ENCODE measurements around the gene GPC3.

The GPC3 gene

DNA sequence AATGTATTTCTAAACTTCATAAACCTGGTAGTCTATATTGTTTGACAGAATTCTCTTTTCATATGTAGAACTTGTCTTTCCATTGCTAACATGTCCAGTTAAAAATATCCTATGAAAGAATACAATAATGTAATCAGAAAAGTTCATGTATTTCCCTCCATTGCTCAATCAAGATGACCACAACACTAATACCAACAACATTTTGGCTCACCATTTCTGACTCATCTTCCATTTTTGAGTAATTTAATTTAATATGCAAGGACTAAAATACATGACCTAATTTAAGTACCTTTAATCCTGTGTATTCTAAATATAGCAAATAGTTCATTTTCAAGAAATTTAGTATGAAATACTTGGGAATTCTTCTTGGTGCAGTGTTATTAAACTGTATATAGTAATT, 330.6 kb downstream of the GPC3 start:
- peaks cover 0 to 3% of the 10 kb centered on the region in 2 donors for H3K27me3 ChIP-seq (ENCODE audit: control insufficient read depth in 2 of 2, insufficient read depth in 2 of 2, low read length in 2 of 2)
- no peaks in the 10 kb centered on the region for H3K9me3 ChIP-seq (ENCODE audit: control insufficient read depth in 2 of 2, low read length in 2 of 2)
- no peak overlapping the region for H3K27ac ChIP-seq (ENCODE audit: low read depth in 2 of 2, low read length in 2 of 2)
- no peak overlapping the region for H3K4me3 ChIP-seq (ENCODE audit: low read length in 2 of 2)
- H3K36me3 ChIP-seq (ENCODE audit: control insufficient read depth in 2 of 2, insufficient read depth in 2 of 2, low read length in 2 of 2), result no peaks in the 10 kb centered on the region
- no peaks in the 10 kb centered on the region for H3K4me1 ChIP-seq (ENCODE audit: control insufficient read depth in 2 of 2, insufficient read depth in 2 of 2, low read length in 2 of 2)
- H3K9ac ChIP-seq (ENCODE audit: low read depth in 1 of 2, low read length in 2 of 2), result no peak overlapping the region

DNA sequence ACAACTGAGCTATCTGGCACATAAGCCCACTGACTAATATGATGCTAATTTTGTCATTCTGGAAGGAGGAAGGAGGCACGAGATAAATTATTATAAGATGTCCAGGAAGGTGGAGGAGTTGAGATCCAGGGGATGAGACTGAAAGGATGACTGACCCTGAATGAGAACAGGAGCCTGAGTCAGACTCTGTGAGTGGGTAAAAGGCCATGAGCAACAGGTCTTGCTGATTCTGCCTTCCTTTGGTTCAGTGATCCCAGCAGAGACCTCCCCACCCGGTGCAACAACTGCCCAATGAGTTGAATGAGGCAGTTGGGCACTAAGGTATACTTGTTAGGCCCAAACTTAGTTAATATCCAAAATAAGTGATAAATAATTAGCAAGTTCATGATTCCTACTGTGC, 332.0 kb downstream of the GPC3 start:
- Histone ChIP-seq H3K36me3 (ENCODE audit: control insufficient read depth in 2 of 2, insufficient read depth in 2 of 2, low read length in 2 of 2) (no peaks in the 10 kb centered on the region), H3K27ac (ENCODE audit: low read depth in 2 of 2, low read length in 2 of 2) (no peak overlapping the region), H3K27me3 (ENCODE audit: control insufficient read depth in 2 of 2, insufficient read depth in 2 of 2, low read length in 2 of 2) (peaks cover 0 to 3% of the 10 kb centered on the region in 2 donors), H3K9ac (ENCODE audit: low read depth in 1 of 2, low read length in 2 of 2) (no peak overlapping the region), H3K4me1 (ENCODE audit: control insufficient read depth in 2 of 2, insufficient read depth in 2 of 2, low read length in 2 of 2) (no peaks in the 10 kb centered on the region), H3K9me3 (ENCODE audit: control insufficient read depth in 2 of 2, low read length in 2 of 2) (no peaks in the 10 kb centered on the region), H3K4me3 (ENCODE audit: low read length in 2 of 2) (no peak overlapping the region)

DNA sequence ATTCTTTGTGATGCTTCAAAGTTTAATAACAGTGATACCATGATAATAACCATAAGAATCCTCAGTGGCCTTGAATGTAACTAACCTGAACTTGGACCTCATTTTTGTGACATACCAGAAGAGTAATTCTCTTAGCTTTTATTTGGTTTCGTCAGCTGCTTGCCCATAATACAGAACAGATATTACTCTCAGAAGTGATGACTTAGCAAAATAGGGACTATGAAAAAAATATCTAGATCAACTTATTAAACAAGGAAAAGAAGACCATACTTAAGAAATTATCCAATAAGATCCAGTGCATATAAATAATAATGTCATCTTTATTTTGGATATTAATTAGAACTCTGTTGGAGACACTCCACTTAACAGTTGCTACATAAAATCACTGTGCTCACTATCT, 333.2 kb downstream of the GPC3 start:
- Histone ChIP-seq H3K36me3 (ENCODE audit: control insufficient read depth in 2 of 2, insufficient read depth in 2 of 2, low read length in 2 of 2) (no peaks in the 10 kb centered on the region), H3K27ac (ENCODE audit: low read depth in 2 of 2, low read length in 2 of 2) (no peak overlapping the region), H3K4me1 (ENCODE audit: control insufficient read depth in 2 of 2, insufficient read depth in 2 of 2, low read length in 2 of 2) (no peaks in the 10 kb centered on the region), H3K27me3 (ENCODE audit: control insufficient read depth in 2 of 2, insufficient read depth in 2 of 2, low read length in 2 of 2) (peaks cover 0 to 3% of the 10 kb centered on the region in 2 donors), H3K9ac (ENCODE audit: low read depth in 1 of 2, low read length in 2 of 2) (no peak overlapping the region), H3K9me3 (ENCODE audit: control insufficient read depth in 2 of 2, low read length in 2 of 2) (no peaks in the 10 kb centered on the region), H3K4me3 (ENCODE audit: low read length in 2 of 2) (no peak overlapping the region)

DNA sequence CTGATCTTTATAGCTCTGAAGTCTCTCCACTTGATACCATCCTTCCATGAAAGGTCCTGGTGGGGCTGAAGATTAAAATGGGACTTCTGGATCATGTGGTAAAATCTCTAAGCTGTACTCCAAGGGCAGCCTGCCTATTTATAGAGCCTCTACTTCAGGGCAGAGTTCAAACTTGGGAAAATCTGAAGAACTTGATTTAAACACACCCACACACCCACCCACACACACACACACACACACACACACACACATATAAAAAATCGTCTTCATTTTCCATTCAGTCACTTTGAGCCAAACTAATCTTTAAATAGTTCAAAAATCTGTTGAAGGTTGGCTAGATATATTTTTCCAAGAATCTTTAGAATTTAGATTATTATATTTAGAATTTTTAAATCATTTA, 335.2 kb downstream of the GPC3 start:
- Histone ChIP-seq H3K27me3 (ENCODE audit: control insufficient read depth in 2 of 2, insufficient read depth in 2 of 2, low read length in 2 of 2) (peaks cover 0 to 5% of the 10 kb centered on the region in 2 donors), H3K4me3 (ENCODE audit: low read length in 2 of 2) (no peak overlapping the region), H3K4me1 (ENCODE audit: control insufficient read depth in 2 of 2, insufficient read depth in 2 of 2, low read length in 2 of 2) (no peaks in the 10 kb centered on the region), H3K9me3 (ENCODE audit: control insufficient read depth in 2 of 2, low read length in 2 of 2) (no peaks in the 10 kb centered on the region), H3K27ac (ENCODE audit: low read depth in 2 of 2, low read length in 2 of 2) (no peak overlapping the region), H3K9ac (ENCODE audit: low read depth in 1 of 2, low read length in 2 of 2) (no peak overlapping the region), H3K36me3 (ENCODE audit: control insufficient read depth in 2 of 2, insufficient read depth in 2 of 2, low read length in 2 of 2) (no peaks in the 10 kb centered on the region)

DNA sequence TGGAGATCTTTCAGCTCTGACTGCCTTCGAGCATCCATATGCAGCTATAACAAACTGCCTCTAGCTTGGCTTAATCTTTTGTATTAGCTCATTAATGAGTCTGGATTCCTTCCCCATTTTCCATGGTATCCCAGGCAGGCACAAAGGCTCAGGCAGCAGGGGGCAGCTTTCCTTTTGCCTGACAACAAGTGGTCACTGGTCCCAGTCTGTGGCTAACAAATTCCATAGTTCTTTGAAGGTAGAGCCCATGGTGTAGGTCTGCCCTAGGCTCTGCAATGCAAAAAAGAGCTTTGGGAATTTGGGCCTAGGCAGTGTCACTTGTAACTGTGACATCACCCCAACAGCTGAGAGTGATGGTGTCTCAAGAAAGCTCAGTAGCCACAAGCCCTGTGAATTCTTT, 335.7 kb downstream of the GPC3 start:
- Histone ChIP-seq H3K4me1 (ENCODE audit: control insufficient read depth in 2 of 2, insufficient read depth in 2 of 2, low read length in 2 of 2) (no peaks in the 10 kb centered on the region), H3K9me3 (ENCODE audit: control insufficient read depth in 2 of 2, low read length in 2 of 2) (no peaks in the 10 kb centered on the region), H3K4me3 (ENCODE audit: low read length in 2 of 2) (no peak overlapping the region), H3K9ac (ENCODE audit: low read depth in 1 of 2, low read length in 2 of 2) (no peak overlapping the region), H3K27ac (ENCODE audit: low read depth in 2 of 2, low read length in 2 of 2) (no peak overlapping the region), H3K36me3 (ENCODE audit: control insufficient read depth in 2 of 2, insufficient read depth in 2 of 2, low read length in 2 of 2) (no peaks in the 10 kb centered on the region), H3K27me3 (ENCODE audit: control insufficient read depth in 2 of 2, insufficient read depth in 2 of 2, low read length in 2 of 2) (peaks cover 0 to 5% of the 10 kb centered on the region in 2 donors)

DNA sequence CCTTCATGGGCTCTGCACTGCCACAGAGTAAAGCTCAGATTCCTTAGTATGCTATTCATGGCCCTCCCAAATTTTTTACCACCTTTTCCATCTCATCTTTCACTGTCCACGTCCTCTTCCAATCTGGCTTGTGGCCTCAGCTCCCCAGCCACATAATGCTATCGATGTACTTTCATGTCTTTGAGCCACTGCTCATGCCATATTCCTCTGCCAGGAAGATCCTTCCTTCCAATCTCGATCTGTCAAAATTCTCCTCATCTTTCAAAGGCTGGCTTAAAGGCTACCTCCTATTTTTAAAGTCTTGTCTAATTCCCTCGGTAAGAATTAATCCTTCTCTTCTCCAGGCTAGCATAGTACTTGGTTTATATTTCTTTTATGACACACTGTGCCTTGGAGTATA, 336.8 kb downstream of the GPC3 start:
- Histone ChIP-seq H3K36me3 (ENCODE audit: control insufficient read depth in 2 of 2, insufficient read depth in 2 of 2, low read length in 2 of 2) (no peaks in the 10 kb centered on the region), H3K9ac (ENCODE audit: low read depth in 1 of 2, low read length in 2 of 2) (no peak overlapping the region), H3K9me3 (ENCODE audit: control insufficient read depth in 2 of 2, low read length in 2 of 2) (no peaks in the 10 kb centered on the region), H3K27ac (ENCODE audit: low read depth in 2 of 2, low read length in 2 of 2) (no peak overlapping the region), H3K4me1 (ENCODE audit: control insufficient read depth in 2 of 2, insufficient read depth in 2 of 2, low read length in 2 of 2) (no peaks in the 10 kb centered on the region), H3K27me3 (ENCODE audit: control insufficient read depth in 2 of 2, insufficient read depth in 2 of 2, low read length in 2 of 2) (peaks cover 0 to 5% of the 10 kb centered on the region in 2 donors), H3K4me3 (ENCODE audit: low read length in 2 of 2) (no peak overlapping the region)

DNA sequence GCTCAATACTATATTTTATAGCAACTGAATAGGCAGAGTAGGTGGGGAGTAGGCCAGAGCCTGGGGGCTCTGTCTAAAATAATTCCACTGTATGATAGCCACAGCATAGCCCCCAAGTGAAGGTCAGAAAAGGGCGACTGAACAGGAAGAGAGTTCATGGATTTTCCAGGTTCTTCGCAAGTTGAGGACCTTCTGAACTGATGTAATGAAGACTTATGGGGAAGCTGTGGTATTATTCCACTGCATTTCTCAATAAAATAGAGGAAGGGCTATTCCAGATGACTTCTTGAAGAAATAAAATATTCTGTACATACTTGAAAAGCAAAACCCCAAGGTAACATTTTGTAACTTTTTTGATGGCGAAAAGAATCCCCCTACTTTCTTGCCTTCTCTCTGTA, 338.7 kb downstream of the GPC3 start:
- Histone ChIP-seq H3K27ac (ENCODE audit: low read depth in 2 of 2, low read length in 2 of 2) (no peak overlapping the region), H3K36me3 (ENCODE audit: control insufficient read depth in 2 of 2, insufficient read depth in 2 of 2, low read length in 2 of 2) (no peaks in the 10 kb centered on the region), H3K4me1 (ENCODE audit: control insufficient read depth in 2 of 2, insufficient read depth in 2 of 2, low read length in 2 of 2) (no peaks in the 10 kb centered on the region), H3K4me3 (ENCODE audit: low read length in 2 of 2) (no peak overlapping the region), H3K27me3 (ENCODE audit: control insufficient read depth in 2 of 2, insufficient read depth in 2 of 2, low read length in 2 of 2) (peaks cover 0 to 3% of the 10 kb centered on the region in 2 donors), H3K9ac (ENCODE audit: low read depth in 1 of 2, low read length in 2 of 2) (no peak overlapping the region), H3K9me3 (ENCODE audit: control insufficient read depth in 2 of 2, low read length in 2 of 2) (no peaks in the 10 kb centered on the region)

DNA sequence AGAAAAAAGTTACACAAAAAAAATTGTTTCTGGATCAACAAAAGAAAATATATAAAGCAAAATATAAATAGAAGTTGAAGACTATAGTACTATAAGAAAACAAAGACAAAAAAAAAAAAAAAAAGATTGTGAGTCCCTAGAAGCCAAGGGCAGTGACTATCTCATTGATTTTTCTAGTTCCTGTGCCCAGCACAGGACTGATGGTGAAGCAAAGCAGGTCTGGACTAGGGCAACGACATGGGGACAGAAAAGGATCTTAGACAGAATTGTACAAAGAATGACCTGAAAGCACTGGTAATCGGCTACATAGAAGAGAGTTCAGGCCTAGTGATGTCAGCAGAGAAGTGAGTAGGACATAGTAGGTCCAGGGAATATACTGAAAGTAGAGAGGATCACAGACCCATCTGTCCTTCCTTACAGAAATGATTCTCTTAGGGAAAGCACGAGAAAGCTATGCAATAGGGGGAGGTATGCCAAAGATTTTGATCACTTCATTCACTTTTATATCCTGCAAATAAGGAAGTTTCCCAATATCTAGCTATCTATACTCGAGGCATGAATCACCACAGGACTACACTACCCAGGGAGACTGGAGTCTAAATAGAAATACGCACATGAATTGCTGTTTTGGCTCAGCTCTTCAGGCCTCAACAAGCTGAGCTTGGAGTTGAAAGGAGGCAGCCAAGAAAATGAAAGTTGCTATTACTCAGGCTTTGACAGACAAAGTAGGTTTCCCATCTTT, 339.2 kb downstream of the GPC3 start:
- H3K4me1 ChIP-seq (ENCODE audit: control insufficient read depth in 2 of 2, insufficient read depth in 2 of 2, low read length in 2 of 2), result no peaks in the 10 kb centered on the region
- H3K27me3 ChIP-seq (ENCODE audit: control insufficient read depth in 2 of 2, insufficient read depth in 2 of 2, low read length in 2 of 2), result peaks cover 0 to 3% of the 10 kb centered on the region in 2 donors
- H3K4me3 ChIP-seq (ENCODE audit: low read length in 2 of 2), result no peak overlapping the region
- H3K27ac ChIP-seq (ENCODE audit: low read depth in 2 of 2, low read length in 2 of 2), result no peak overlapping the region
- no peaks in the 10 kb centered on the region for H3K36me3 ChIP-seq (ENCODE audit: control insufficient read depth in 2 of 2, insufficient read depth in 2 of 2, low read length in 2 of 2)
- no peaks in the 10 kb centered on the region for H3K9me3 ChIP-seq (ENCODE audit: control insufficient read depth in 2 of 2, low read length in 2 of 2)
- no peak overlapping the region for H3K9ac ChIP-seq (ENCODE audit: low read depth in 1 of 2, low read length in 2 of 2)

DNA sequence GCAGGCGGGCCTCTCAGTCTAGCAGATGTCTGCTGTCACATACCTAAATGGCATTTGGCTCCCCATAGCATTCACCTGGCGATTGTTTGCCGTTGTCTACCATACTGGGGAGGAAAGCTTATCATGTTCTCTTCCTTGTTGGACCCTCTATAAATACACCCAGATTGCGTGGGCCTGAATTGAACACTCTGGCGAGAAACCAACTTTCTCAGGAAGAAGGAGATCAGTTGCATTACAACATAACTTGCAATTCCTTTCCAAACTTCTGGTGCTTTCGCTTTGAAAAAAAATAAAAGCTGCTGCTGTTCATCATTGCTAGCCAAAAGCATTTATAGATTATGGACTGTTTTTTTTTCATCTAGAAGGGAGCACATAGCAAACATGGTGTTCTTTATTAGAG, 340.1 kb downstream of the GPC3 start:
- Histone ChIP-seq H3K27ac (ENCODE audit: low read depth in 2 of 2, low read length in 2 of 2) (no peak overlapping the region), H3K9me3 (ENCODE audit: control insufficient read depth in 2 of 2, low read length in 2 of 2) (no peaks in the 10 kb centered on the region), H3K27me3 (ENCODE audit: control insufficient read depth in 2 of 2, insufficient read depth in 2 of 2, low read length in 2 of 2) (peaks cover 0 to 5% of the 10 kb centered on the region in 2 donors), H3K4me3 (ENCODE audit: low read length in 2 of 2) (no peak overlapping the region), H3K9ac (ENCODE audit: low read depth in 1 of 2, low read length in 2 of 2) (no peak overlapping the region), H3K36me3 (ENCODE audit: control insufficient read depth in 2 of 2, insufficient read depth in 2 of 2, low read length in 2 of 2) (no peaks in the 10 kb centered on the region), H3K4me1 (ENCODE audit: control insufficient read depth in 2 of 2, insufficient read depth in 2 of 2, low read length in 2 of 2) (no peaks in the 10 kb centered on the region)

DNA sequence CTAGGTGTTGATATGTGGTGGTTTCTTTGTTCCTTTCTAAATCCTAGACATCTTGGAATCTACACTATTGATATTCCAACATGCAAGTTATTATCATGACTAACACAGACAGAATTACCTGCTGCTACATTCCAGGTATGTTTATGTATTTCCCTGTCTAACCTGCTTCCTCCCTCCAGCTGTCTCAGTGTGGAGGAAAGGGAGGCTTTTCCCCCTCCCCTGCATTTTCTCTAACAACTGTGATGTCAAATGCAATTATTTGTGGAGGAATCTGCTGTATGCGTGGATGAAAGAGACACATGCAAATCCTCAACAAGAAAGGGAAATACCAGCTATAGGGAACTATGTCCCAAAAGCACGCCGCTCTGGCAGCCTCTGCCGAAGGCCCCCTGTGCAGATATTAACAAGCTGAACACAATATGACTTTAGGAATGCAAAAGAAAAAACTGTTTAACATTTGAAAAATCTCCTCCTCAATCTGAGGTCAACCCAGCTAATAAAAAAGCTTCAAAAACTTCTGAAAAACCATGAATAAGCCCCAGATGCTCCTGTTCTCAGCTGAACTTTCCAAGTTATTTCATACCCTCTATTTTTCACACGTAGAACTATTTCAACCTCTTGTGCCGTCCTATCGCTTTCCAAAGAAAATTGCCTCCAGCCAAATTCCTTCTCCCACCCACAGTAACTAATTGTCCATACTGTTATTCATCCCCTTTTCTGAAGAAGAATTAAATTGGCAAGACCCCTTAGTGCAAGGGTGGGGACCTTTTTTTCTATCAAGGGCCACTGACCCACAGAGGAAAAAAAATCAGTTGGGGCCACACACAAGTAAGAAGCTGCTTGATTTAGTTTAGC, 345.0 kb downstream of the GPC3 start:
- no peaks in the 10 kb centered on the region for H3K36me3 ChIP-seq (ENCODE audit: control insufficient read depth in 2 of 2, insufficient read depth in 2 of 2, low read length in 2 of 2)
- no peaks in the 10 kb centered on the region for H3K9me3 ChIP-seq (ENCODE audit: control insufficient read depth in 2 of 2, low read length in 2 of 2)
- H3K9ac ChIP-seq (ENCODE audit: low read depth in 1 of 2, low read length in 2 of 2), result no peak overlapping the region
- peaks cover 0 to 5% of the 10 kb centered on the region in 2 donors for H3K27me3 ChIP-seq (ENCODE audit: control insufficient read depth in 2 of 2, insufficient read depth in 2 of 2, low read length in 2 of 2)
- no peak overlapping the region for H3K4me3 ChIP-seq (ENCODE audit: low read length in 2 of 2)
- H3K27ac ChIP-seq (ENCODE audit: low read depth in 2 of 2, low read length in 2 of 2), result no peak overlapping the region
- no peaks in the 10 kb centered on the region for H3K4me1 ChIP-seq (ENCODE audit: control insufficient read depth in 2 of 2, insufficient read depth in 2 of 2, low read length in 2 of 2)

Measured in mucosa of rectum (tissue), 2 donors.